GM21360 (cell line): ENCODE measurements around the gene CUEDC2.

ENCODE experiments used
- ATAC-seq: cut with Tn5 transposase; IDR thresholded peaks from one replicate; pipeline ENCODE4 v1.9.1; 2021; ENCODE audit warnings: mild to moderate bottlenecking, moderate library complexity; ENCODE audit not compliant: unreplicated experiment

The CUEDC2 gene

DNA sequence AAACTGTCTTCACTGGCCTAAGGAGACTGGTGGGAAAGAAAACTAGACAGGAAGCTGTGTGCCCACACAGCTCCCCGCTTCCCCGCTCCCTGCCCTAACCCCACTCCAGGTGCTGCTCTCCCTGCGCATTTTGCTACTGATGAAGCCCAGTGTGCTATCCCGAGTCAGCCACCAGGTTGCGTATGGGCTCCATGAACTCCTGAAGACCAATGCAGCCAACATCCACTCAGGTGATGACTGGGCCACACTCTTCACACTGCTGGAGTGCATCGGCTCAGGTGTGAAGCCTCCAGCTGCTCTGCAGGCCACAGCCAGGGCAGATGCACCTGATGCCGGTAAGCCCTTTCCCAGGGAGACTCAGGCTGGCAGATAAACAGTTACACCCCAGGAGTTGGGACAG is 57.1 kb downstream of the CUEDC2 start:
- no peak for ATAC-seq
